Ramos (cell line): ENCODE measurements around the gene PLAAT4.
"Not testable (repeated sequence)": the region's sequence is repeated elsewhere in the genome, so short reads cannot be mapped to it uniquely, and the experiment has no call there.

Experiments
- in situ Hi-C: fragments of 300-500 bp; cut with MboI; formaldehyde crosslinking; loops from one replicate; pipeline ENCODE4 v1.14.3; 2022; ENCODE audit warnings: low sequenced_read_pairs; ENCODE audit not compliant: unreplicated experiment

Gene PLAAT4

GRCh38 chr11:63510360-63511047 is 26.1 kb upstream of the PLAAT4 start:
- in situ Hi-C loops, result no loop called here

DNA sequence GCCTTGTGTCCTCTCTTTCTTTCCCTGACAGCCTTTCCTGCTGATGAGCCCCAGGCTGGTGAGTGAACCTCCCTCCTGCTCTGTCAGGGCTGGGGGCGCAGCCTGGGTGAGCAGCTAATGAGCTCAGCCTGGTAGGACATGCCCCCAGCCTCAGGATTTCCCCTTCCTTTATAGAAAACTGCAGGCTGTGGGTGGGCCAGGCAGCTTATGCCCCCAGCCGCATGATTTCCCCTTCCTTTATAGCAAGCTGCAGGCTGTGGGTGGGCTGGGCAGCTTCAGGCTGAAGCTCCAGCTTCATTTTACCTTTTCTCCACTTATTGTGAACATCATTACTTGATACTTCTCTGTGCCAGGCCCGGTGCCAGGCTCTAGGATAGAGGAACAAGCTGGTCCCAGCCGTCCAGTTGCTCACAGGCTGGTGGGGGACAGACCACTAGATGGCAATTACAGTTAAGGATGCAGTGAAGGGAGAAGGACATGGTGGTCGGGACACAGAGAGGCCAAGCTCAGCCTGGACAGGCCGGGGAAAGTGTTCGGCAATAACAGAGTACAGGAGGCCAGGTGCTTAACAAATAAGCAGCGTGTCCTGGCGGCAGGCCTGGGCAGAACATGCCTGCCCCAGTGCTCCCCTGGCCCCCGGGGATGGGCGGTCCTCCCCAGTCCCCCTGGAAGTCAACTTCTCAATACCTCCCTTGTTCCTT is 25.4 kb upstream of the PLAAT4 start:
- in situ Hi-C loops, result no loop called here

DNA sequence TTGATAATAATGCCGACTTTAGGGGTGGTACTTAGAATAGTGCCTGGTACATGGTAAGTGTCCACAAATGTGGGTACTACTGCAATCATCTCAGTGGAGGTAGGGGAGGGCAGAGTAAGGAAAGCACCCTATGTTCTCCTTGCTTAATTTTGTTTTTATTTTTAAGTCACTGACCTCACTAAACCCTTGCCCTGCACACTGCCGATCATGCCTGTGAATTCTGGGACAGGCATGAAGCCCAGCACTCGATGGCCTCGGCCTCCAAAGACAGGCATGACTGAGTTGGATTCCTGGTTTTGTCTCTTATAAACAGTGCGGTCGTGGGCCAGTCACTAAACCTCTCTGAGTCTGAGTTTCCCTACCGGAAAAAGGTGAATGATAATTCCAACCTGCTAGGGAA is 23.8 kb upstream of the PLAAT4 start:
- in situ Hi-C loops, result no loop called here

DNA sequence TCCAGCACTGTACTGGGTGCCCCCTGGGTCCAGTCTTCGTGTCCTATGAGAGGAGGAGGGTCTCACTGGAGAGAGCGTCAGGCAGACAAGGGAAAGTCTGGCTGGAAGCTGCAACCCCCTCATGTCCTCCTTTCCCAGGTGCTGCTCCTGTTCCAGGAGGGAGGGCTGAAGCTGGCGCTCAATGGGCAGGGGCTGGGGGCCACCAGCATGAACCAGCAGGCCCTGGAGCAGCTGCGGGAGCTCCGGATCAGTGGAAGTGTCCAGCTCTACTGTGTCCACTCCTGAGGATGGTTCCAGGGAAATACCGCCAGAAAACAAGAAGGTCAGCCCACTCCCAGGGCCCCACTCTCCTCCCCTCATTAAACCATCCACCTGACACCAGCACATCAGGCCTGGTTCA is 20.5 kb upstream of the PLAAT4 start:
- in situ Hi-C loops, result no loop called here

GRCh38 chr11:63517156-63517555 is 19.5 kb upstream of the PLAAT4 start:
- in situ Hi-C loops, result no loop called here

GRCh38 chr11:63518548-63518947 is 18.1 kb upstream of the PLAAT4 start:
- in situ Hi-C loops, result no loop called here

DNA sequence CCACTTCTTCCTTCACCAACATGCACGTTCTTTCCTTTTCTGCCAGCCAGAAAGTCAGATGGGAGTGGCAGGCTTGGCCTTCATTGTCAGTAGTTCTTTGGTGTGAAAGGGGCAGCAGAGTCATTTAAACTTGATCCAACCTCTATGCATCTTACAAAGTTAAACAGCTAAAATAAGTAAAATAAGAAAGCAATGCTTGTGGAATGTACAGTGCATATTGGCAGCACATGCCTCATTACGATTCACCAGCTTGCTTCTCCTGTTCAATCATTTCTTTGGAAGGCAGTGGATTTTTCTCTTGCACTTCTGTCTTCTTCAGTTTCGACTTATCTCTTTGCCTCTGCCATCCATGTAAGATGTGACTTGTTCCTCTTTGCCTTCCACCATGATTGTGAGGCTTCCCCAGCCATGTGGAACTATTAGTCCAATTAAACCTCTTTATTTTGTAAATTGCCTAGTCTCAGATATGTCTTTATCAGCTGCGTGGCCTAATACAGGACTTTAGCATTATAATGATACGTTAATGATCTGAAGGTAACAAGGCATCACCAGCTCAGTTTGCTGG is 15.9 kb upstream of the PLAAT4 start:
- in situ Hi-C loops, result no loop called here

DNA sequence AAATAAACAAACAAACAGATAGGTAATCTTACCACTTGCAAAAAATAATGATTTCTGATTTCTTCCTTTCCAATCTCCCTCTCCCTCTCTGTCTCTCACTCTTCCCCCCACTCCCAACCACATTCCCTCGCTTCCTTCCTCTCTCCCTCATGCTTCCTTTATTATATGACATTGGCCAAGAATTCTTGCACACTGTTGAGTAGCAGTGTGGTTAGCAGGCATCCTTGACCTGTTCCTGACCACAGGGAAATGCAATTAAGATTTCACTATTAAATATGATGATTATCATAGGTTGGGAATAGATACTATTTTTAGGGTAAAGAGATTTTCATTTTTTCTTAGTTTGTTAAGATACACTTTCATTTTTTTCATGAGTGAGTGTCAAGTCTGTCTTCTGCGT is 14.7 kb upstream of the PLAAT4 start:
- in situ Hi-C loops, result no loop called here

- in situ Hi-C loops, result no loop called here
Observed at GRCh38 chr11:63523151-63523550, 13.5 kb upstream of the PLAAT4 start.

DNA sequence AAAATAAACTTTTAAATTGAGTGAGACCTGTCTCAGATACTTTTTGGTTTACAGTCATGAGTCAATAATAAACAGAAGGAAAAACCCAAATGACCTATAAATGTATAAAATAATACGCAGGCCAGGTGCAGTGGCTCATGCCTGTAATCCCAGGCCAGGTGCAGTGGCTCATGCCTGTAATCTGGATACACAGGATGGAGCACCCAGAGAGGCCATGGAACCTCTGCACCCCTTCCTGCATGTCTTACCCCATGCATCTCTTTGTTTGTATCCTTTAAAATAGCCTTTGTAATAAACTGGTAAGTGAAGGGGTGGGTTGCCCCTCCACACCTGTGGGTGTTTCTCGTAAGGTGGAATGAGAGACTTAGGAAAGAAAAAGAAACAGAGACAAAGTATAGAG is 8.9 kb upstream of the PLAAT4 start:
- in situ Hi-C loops, result no loop called here

DNA sequence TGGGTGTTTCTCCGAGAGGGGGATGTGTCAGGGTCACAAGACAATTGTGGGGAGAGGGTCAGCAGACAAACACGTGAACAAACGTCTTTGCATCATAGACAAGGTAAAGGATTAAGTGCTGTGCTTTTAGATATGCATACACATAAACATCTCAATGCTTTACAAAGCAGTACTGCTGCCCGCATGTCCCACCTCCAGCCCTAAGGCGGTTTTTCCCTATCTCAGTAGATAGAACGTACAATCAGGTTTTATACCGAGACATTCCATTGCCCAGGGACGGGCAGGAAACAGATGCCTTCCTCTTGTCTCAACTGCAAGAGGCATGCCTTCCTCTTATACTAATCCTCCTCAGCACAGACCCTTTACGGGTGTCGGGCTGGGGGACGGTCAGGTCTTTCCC is 8.5 kb upstream of the PLAAT4 start:
- in situ Hi-C loops, result not testable (repeated sequence)

- in situ Hi-C loops, result not testable (repeated sequence)
Observed at GRCh38 chr11:63528729-63529278, 7.8 kb upstream of the PLAAT4 start.

- in situ Hi-C loops, result not testable (repeated sequence)
Observed at GRCh38 chr11:63529373-63529772, 7.2 kb upstream of the PLAAT4 start.

DNA sequence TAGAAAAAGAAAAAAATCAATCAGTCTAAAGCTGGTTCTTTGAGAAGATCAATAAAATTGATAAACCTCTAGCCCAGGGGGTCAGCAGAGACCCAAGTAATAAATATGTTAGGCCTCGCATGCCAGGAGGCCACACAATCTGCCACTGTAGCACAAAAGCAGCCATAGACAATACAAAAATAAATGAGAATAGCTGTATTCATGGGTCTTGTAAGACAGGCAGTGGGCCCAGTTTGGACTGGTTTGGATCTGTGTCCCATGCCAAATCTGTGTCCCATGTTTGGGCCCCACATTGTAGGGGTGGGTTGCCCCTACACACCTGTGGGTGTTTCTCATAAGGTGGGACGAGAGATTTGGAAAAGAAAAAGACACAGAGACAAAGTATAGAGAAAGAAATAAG is 6.6 kb upstream of the PLAAT4 start:
- in situ Hi-C loops, result no loop called here

DNA sequence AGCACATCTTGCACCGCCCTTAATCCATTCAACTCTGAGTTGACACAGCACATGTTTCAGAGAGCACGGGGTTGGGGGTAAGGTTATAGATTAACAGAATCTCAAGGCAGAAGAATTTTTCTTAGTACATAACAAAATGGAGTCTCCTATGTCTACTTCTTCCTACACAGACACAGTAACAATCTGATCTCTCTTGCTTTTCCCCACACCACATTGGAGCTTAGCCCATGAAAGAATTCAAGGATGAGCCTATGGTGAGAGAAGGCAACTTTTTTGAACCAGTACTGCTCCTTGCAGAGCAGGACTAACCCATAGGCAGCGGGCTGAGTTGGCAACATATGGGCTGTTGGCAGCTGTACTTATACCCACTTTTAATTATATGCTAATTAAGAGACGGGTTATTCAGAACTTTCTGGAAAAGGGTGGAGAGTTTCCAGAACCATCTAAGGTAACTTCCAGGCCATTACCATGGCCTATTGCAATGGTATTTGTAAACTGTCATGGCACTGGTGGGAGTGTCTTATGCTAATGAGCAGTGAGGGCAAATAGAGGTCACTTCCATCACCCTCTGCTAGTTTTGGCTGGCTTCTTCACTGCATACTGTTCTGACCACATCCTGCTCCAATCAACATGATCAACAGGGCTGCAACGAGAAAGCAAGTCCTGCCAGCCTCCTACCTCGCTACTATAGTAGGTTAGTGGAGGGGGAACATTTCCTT is 5.4 kb upstream of the PLAAT4 start:
- in situ Hi-C loops, result not testable (repeated sequence)

- in situ Hi-C loops, result no loop called here
Observed at GRCh38 chr11:63532117-63532516, 4.5 kb upstream of the PLAAT4 start.

DNA sequence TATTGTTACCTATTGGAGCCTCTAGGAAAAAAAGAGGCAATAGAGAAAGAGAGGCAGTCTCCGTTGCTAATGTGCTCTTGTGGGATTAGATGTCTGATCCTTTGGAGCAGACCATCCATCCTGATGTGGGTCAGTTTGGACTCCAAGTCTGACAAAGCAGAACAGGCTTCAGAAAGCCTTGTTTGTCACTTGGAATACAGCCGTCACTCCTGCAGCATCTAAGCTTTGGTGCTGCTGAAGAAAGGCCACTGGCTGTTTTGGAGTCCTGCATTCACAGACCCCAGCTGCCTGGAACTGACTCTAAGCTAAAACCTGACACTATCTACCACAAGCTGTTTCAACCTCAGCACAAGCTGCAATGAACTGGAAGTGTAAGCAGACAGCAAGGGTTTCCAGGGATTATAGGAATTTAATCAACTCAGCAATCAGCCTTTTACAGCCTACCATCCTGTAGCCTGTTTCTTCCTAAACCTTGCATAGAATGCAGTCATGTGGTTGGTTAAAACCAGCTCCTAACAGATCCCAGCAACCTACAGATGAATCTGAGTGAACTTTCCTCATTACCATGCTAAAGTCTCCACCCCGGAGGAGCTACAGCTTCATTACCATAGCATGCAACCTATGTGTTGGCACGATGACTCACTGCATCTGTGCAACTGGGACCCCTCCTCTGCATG is 3.7 kb upstream of the PLAAT4 start:
- in situ Hi-C loops, result no loop called here

GRCh38 chr11:63534076-63534475 is 2.5 kb upstream of the PLAAT4 start:
- in situ Hi-C loops, result no loop called here

DNA sequence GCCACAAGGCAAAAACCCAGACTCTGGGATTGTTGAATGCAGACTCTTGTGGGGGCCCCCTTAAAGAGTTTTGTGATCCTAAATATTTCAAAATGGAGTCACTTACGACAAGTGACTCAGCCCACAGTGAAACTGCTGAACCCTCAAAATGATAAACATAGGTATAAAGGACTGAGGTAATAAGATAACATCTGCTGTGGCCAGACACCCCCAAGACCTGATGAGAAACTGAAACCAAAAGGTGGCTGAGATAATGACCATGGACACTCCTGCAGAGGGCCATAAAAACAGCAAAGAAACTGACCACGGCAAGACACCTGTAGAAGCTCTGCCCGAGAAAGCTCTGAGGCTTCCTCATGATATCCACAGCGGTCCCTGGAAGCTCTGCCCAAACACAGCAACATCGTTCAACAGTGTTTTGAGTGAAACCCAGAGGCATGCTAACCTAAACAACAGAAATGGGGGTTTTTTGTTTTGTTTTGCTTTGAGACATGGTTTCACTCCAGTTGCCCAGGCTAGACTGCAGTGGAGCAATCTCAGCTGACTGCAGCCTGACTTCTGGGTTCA is 1.6 kb upstream of the PLAAT4 start:
- in situ Hi-C loops, result no loop called here

DNA sequence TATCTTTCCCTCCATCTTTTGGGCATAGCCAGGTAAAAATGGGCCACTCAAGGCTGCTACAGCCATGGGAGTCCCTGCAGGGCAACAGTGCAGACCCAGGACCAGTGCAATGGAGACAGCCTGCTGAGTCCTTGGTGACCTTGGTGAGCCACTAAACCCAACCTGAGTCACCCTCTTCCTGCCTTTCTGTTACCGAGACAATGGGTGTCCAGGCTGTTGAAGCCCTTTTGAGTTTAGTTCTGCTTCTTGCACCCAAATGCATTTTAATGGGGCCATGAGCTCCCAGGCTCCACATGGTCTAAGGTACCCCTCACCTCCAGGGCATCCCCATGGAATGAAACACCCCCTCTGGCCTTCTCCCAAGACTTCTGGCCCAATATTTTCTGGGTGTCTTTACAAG is 874 bp upstream of the PLAAT4 start:
- in situ Hi-C loops, result no loop called here
